Loucy (cell line): Measurements from ENCODE around the gene RNF44.

Experiments
- H2AFZ ChIP-seq: fragments of 200-600 bp; sonication (generic); 2 replicates; pipeline ENCODE4 v1.6.0; 2016; ENCODE audit warnings: antibody characterized with exemption, mild to moderate bottlenecking, low read length, moderate library complexity
- H3F3A ChIP-seq: fragments of 200-600 bp; 2 replicates; pipeline ENCODE4 v1.6.0; 2016; ENCODE audit warnings: antibody characterized with exemption, low read depth, mild to moderate bottlenecking
- H3K27me3 ChIP-seq: fragments of 200-600 bp; sonication (generic); 2 replicates; pipeline ENCODE4 v1.6.1; 2014; ENCODE audit warnings: low read length, mild to moderate bottlenecking; ENCODE audit not compliant: insufficient read depth, poor library complexity, severe bottlenecking
- H3K36me3 ChIP-seq: fragments of 200-600 bp; sonication (generic); 2 replicates; pipeline ENCODE4 v1.6.1; 2016; ENCODE audit warnings: low read length; ENCODE audit not compliant: insufficient read depth
- H3K4me1 ChIP-seq: fragments of 200-600 bp; sonication (generic); 2 replicates; pipeline ENCODE4 v1.5.1; 2014; ENCODE audit warnings: low read length, mild to moderate bottlenecking; ENCODE audit not compliant: insufficient read depth, poor library complexity, severe bottlenecking
- H3K4me2 ChIP-seq: fragments of 200-600 bp; sonication (generic); 2 replicates; pipeline ENCODE4 v1.6.0; 2014; ENCODE audit warnings: antibody characterized with exemption, low read length, low read depth, mild to moderate bottlenecking; ENCODE audit not compliant: poor library complexity, severe bottlenecking
- H3K4me3 ChIP-seq: fragments of 200-600 bp; sonication (generic); 2 replicates; pipeline ENCODE4 v1.5.1; 2014; ENCODE audit warnings: low read length, mild to moderate bottlenecking, mixed read lengths; ENCODE audit not compliant: poor library complexity, severe bottlenecking
- H3K79me2 ChIP-seq: fragments of 200-600 bp; sonication (generic); 2 replicates; pipeline ENCODE4 v1.6.1; 2014; ENCODE audit warnings: low read length; ENCODE audit not compliant: insufficient read depth
- H3K9ac ChIP-seq: fragments of 200-600 bp; sonication (generic); 2 replicates; pipeline ENCODE4 v1.6.0; 2014; ENCODE audit warnings: mild to moderate bottlenecking, low read depth, low read length, moderate library complexity; ENCODE audit not compliant: poor library complexity, severe bottlenecking
- H3K9me2 ChIP-seq: fragments of 200-600 bp; sonication (generic); replicated peaks from 2 replicates; pipeline ENCODE4 v1.6.1; 2016; ENCODE audit warnings: low read depth, low read length, mixed read lengths
- H3K9me3 ChIP-seq: fragments of 200-600 bp; sonication (generic); 2 replicates; pipeline ENCODE4 v1.6.1; 2014; ENCODE audit warnings: mild to moderate bottlenecking, antibody characterized with exemption, low read length, low read depth; ENCODE audit not compliant: insufficient read depth
- H4K20me1 ChIP-seq: fragments of 200-600 bp; sonication (generic); 2 replicates; pipeline ENCODE4 v1.6.0; 2014; ENCODE audit warnings: antibody characterized with exemption, low read length, mild to moderate bottlenecking; ENCODE audit not compliant: insufficient read depth, poor library complexity, severe bottlenecking
- CTCF ChIP-seq: fragments of 200-600 bp; sonication (generic); conservative IDR thresholded peaks from 2 replicates; pipeline ENCODE4 v1.5.1; 2014; ENCODE audit warnings: mild to moderate bottlenecking, antibody characterized with exemption, low read length
- EZH2phosphoT487 ChIP-seq: fragments of 200-600 bp; IDR thresholded peaks from 2 replicates; pipeline ENCODE4 v1.6.1; 2018; ENCODE audit warnings: antibody characterized with exemption, mild to moderate bottlenecking, moderate library complexity, borderline replicate concordance

RNF44 gene

GRCh38 chr5:176534640-176535039 is 2.6 kb downstream of the RNF44 start:
- Histone ChIP-seq H3K9me2 (no peaks in the 10 kb centered on the region), H3K79me2 (peaks cover 61% of the 10 kb centered on the region), H4K20me1 (peaks cover 22% of the 10 kb centered on the region), H3K9ac (peak overlapping the region; percentile 99), H3K4me3 (peak overlapping the region; percentile 85), H3K27me3 (peaks cover 6% of the 10 kb centered on the region), H3K9me3 (no peaks in the 10 kb centered on the region), H3K4me2 (peak overlapping the region; percentile 92), H3F3A (no peaks in the 10 kb centered on the region; the same call in 1 of the 2 replicates), H2AFZ (no peak overlapping the region), H3K4me1 (peaks cover 20% of the 10 kb centered on the region), H3K36me3 (peaks cover 10% of the 10 kb centered on the region; the same call in 1 of the 2 replicates)
- TF ChIP-seq CTCF, result no peak
- no peak for TF ChIP-seq EZH2phosphoT487

GRCh38 chr5:176533894-176534611 is 3.1 kb downstream of the RNF44 start:
- Histone ChIP-seq H3K9me2 (no peaks in the 10 kb centered on the region), H3K79me2 (peaks cover 67% of the 10 kb centered on the region), H2AFZ (no peak overlapping the region), H3F3A (no peaks in the 10 kb centered on the region; the same call in 1 of the 2 replicates), H3K4me3 (peak overlapping the region; percentile 85), H3K36me3 (peaks cover 16% of the 10 kb centered on the region; the same call in 1 of the 2 replicates), H3K27me3 (peaks cover 6% of the 10 kb centered on the region), H3K4me2 (peak overlapping the region; percentile 92), H3K9me3 (no peaks in the 10 kb centered on the region), H3K9ac (peak overlapping the region; percentile 99), H4K20me1 (peaks cover 28% of the 10 kb centered on the region), H3K4me1 (peaks cover 26% of the 10 kb centered on the region)
- TF ChIP-seq CTCF, result peak; percentile 28; the same call in 1 of the 2 replicates
- no peak for TF ChIP-seq EZH2phosphoT487

- Histone ChIP-seq H3K36me3 (peaks cover 23% of the 10 kb centered on the region; the same call in 1 of the 2 replicates), H3K9me3 (no peaks in the 10 kb centered on the region), H4K20me1 (peaks cover 35% of the 10 kb centered on the region), H3K27me3 (peaks cover 6% of the 10 kb centered on the region), H3K9me2 (no peaks in the 10 kb centered on the region), H3F3A (no peaks in the 10 kb centered on the region; the same call in 1 of the 2 replicates), H3K79me2 (peaks cover 72% of the 10 kb centered on the region), H3K4me3 (peak overlapping the region; percentile 85), H3K4me1 (peaks cover 27% of the 10 kb centered on the region), H3K9ac (peak overlapping the region; percentile 99), H2AFZ (no peak overlapping the region), H3K4me2 (peak overlapping the region; percentile 92)
- no peak for TF ChIP-seq CTCF
These were observed 3.8 kb downstream of the RNF44 start for GRCh38 chr5:176533390-176533789.
